Osteoblast (primary cell): ENCODE measurements around the gene METTL13. TPM values are rescaled to one million over a fixed set of nuclear protein-coding genes. Genes with fewer than 3 reads are reported as not detected.

ENCODE experiments used
- DNase-seq: peaks from one replicate; pipeline ENCODE4 v3.0.0; 2011; ENCODE audit warnings: low spot score, mixed read lengths; ENCODE audit not compliant: insufficient read length; ENCODE audit errors: missing footprints
- H2AFZ ChIP-seq: 2 replicates; pipeline ENCODE4 v1.6.0; 2011; ENCODE audit warnings: mild to moderate bottlenecking, low read length
- H3K27ac ChIP-seq: 2 replicates; pipeline ENCODE4 v1.5.1; 2011; ENCODE audit warnings: mild to moderate bottlenecking, low read depth, low read length, moderate library complexity
- H3K27me3 ChIP-seq: 2 replicates; pipeline ENCODE4 v1.6.0; 2012; ENCODE audit warnings: mild to moderate bottlenecking, control low read depth, inconsistent platforms, low read length, moderate library complexity; ENCODE audit not compliant: insufficient read depth
- H3K36me3 ChIP-seq: 2 replicates; pipeline ENCODE4 v1.5.1; 2011; ENCODE audit warnings: mild to moderate bottlenecking, low read length, control low read depth, moderate library complexity; ENCODE audit not compliant: insufficient read depth
- H3K4me1 ChIP-seq: 2 replicates; pipeline ENCODE4 v1.5.1; 2011; ENCODE audit warnings: mild to moderate bottlenecking, low read length, control low read depth, moderate library complexity; ENCODE audit not compliant: insufficient read depth
- H3K4me2 ChIP-seq: 2 replicates; pipeline ENCODE4 v1.6.0; 2011; ENCODE audit warnings: mild to moderate bottlenecking, low read length; ENCODE audit not compliant: insufficient read depth
- H3K4me3 ChIP-seq: fragments of 200-600 bp; sonication (generic); 3 replicates; pipeline ENCODE4 v1.5.1; 2012; ENCODE audit warnings: mild to moderate bottlenecking, low read length, inconsistent platforms; ENCODE audit not compliant: insufficient read depth
- H3K79me2 ChIP-seq: 2 replicates; pipeline ENCODE4 v1.6.0; 2012; ENCODE audit warnings: mild to moderate bottlenecking, low read length, control low read depth, inconsistent platforms; ENCODE audit not compliant: insufficient read depth
- H3K9me3 ChIP-seq: 2 replicates; pipeline ENCODE4 v1.5.1; 2011; ENCODE audit warnings: low read depth, low read length, control low read depth
- H4K20me1 ChIP-seq: 2 replicates; pipeline ENCODE4 v1.6.0; 2012; ENCODE audit warnings: mild to moderate bottlenecking, low read length, control low read depth; ENCODE audit not compliant: insufficient read depth
- total RNA-seq: library from RNA; depleted of rRNA; stranded (reverse); fragments of >200 nt; gene quantifications from 2 replicates; pipeline ENCODE4 v1.2.3, GENCODE V29; 2012
- TF ChIP-seq, protein P1 (sequence below): IDR thresholded peaks from 2 replicates; pipeline ENCODE4 v1.5.1; 2011; ENCODE audit warnings: mild to moderate bottlenecking, low read depth, low read length, moderate library complexity; ENCODE audit errors: extremely low read depth

METTL13 gene
- total RNA-seq, 1 donor, result 13.0 TPM

DNA sequence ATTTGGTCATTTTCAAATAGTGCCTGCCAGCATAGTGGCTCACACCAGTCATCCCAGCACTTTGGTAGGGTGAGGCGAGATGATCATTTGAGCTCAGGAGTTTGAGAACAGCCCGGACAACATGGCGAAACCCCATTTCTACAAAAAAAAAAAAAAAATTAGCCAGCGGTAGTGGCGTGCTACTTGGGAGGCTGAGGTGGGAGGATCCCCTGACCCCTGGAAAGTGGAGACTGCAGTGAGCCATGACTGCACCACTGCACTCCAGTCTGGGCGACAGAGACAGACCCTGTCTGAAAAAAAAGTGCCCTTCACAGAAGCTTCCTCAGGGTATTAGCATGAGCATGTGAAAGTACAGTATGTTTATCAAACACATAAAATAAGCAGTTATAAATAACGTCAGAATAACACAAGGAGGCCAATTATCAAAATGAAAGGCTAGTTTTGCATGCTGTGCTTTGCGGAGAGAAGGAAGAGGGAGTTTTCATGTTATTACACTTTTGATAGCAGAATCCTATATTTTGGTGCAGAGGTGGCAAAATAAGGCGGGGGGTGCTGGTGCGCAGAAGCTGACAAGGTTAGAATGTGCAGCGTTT lies 781 bp upstream of the METTL13 start:
- Histone ChIP-seq H4K20me1 (no peaks in the 10 kb centered on the region), H2AFZ (peak overlapping the region; percentile 95), H3K36me3 (peaks cover 7% of the 10 kb centered on the region), H3K9me3 (no peaks in the 10 kb centered on the region), H3K27me3 (no peaks in the 10 kb centered on the region), H3K4me1 (peaks cover 17% of the 10 kb centered on the region), H3K79me2 (peaks cover 42% of the 10 kb centered on the region), H3K4me2 (peak overlapping the region; percentile 98), H3K4me3 (peak overlapping the region; percentile 74), H3K27ac (peak overlapping the region; percentile 69)
- no peak for DNase-seq
- TF ChIP-seq, protein P1, sequence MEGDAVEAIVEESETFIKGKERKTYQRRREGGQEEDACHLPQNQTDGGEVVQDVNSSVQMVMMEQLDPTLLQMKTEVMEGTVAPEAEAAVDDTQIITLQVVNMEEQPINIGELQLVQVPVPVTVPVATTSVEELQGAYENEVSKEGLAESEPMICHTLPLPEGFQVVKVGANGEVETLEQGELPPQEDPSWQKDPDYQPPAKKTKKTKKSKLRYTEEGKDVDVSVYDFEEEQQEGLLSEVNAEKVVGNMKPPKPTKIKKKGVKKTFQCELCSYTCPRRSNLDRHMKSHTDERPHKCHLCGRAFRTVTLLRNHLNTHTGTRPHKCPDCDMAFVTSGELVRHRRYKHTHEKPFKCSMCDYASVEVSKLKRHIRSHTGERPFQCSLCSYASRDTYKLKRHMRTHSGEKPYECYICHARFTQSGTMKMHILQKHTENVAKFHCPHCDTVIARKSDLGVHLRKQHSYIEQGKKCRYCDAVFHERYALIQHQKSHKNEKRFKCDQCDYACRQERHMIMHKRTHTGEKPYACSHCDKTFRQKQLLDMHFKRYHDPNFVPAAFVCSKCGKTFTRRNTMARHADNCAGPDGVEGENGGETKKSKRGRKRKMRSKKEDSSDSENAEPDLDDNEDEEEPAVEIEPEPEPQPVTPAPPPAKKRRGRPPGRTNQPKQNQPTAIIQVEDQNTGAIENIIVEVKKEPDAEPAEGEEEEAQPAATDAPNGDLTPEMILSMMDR, result no peak

DNA sequence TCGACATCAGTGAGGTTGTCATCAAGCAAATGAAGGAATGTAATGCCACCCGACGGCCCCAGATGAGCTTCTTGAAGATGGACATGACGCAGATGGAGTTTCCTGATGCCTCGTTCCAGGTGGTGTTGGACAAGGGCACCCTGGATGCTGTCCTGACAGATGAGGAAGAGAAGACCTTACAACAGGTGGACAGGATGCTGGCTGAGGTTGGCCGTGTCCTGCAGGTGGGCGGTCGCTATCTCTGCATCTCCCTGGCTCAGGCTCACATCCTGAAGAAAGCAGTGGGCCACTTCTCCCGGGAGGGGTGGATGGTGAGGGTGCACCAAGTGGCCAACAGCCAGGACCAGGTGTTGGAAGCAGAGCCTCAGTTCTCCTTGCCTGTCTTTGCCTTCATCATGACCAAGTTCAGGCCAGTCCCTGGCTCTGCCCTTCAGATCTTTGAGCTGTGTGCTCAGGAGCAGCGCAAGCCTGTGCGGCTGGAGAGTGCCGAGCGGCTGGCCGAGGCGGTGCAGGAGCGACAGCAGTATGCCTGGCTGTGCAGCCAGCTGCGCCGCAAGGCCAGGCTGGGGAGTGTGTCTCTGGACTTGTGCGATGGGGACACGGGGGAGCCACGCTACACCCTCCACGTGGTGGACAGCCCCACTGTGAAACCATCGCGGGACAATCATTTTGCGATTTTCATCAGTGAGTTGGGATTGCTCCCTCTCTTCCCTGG lies 2.5 kb downstream of the METTL13 start:
- TF ChIP-seq, protein P1, result no peak
- Histone ChIP-seq H3K27me3 (no peaks in the 10 kb centered on the region), H2AFZ (no peak overlapping the region), H3K9me3 (no peaks in the 10 kb centered on the region), H3K36me3 (peaks cover 32% of the 10 kb centered on the region), H3K4me1 (peaks cover 19% of the 10 kb centered on the region), H3K4me2 (no peak overlapping the region), H3K79me2 (peaks cover 61% of the 10 kb centered on the region), H4K20me1 (no peaks in the 10 kb centered on the region), H3K27ac (no peak overlapping the region), H3K4me3 (no peak overlapping the region)
- DNase-seq, result no peak

DNA sequence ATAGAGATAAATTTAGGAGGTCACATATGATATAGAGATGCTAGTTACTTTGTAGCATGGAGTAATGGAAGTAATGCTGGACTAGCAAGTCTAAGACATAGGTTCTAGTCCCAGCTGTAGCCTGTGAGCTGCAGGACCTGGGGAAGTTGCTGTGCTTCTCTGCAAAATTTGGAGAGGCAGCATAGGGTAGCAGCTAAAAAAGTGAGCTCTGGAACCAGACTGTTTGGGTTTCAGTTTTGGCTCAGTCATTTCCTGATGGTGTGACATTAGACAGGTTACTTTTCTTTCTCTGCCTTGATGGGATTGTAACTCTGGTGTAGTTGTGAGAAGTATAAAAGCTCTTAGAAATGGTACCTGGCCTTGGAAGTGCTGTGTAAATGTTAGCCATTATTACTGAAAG lies 3.3 kb downstream of the METTL13 start:
- Histone ChIP-seq H3K4me2 (no peak overlapping the region), H3K4me1 (peaks cover 23% of the 10 kb centered on the region), H3K27ac (no peak overlapping the region), H3K27me3 (no peaks in the 10 kb centered on the region), H3K9me3 (no peaks in the 10 kb centered on the region), H4K20me1 (no peaks in the 10 kb centered on the region), H2AFZ (no peak overlapping the region), H3K4me3 (no peak overlapping the region), H3K36me3 (peaks cover 39% of the 10 kb centered on the region), H3K79me2 (peaks cover 66% of the 10 kb centered on the region)
- TF ChIP-seq, protein P1, result no peak
- DNase-seq, result peak; percentile 23

DNA sequence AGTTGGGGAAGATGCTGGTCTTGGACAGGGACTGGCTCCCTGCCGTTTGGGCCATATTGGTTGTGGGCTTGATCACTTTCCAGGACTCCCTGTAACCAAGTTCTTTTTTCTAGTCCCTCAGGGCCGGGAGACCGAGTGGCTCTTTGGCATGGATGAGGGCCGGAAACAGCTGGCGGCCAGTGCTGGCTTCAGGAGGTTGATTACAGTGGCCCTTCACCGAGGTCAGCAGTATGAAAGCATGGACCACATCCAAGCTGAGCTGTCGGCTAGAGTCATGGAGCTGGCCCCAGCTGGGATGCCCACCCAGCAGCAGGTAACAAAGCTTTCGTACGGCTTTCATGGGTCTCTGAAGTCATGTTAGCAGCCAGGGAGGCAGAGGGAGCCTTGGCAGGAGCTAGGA lies 4.3 kb downstream of the METTL13 start:
- TF ChIP-seq, protein P1, result no peak
- H4K20me1 ChIP-seq, result no peaks in the 10 kb centered on the region
- peaks cover 48% of the 10 kb centered on the region for H3K36me3 ChIP-seq
- H2AFZ ChIP-seq, result no peak overlapping the region
- no peak overlapping the region for H3K4me2 ChIP-seq
- no peaks in the 10 kb centered on the region for H3K9me3 ChIP-seq
- no peak overlapping the region for H3K27ac ChIP-seq
- no peak overlapping the region for H3K4me3 ChIP-seq
- peaks cover 75% of the 10 kb centered on the region for H3K79me2 ChIP-seq
- H3K27me3 ChIP-seq, result no peaks in the 10 kb centered on the region
- DNase-seq, result no peak
- peaks cover 21% of the 10 kb centered on the region for H3K4me1 ChIP-seq
